Measurements from ENCODE around the gene IRGC. TPM values are rescaled to one million over a fixed set of nuclear protein-coding genes. Genes with fewer than 3 reads are reported as not detected.

The IRGC gene
- total RNA-seq = not detected

- no peak for DNase-seq
- ChIA-PET POLR2A (no interaction called here), CTCF (no interaction called here)
- H3K27me3 Mint-ChIP-seq (ENCODE audit: low read depth) = peaks cover 4% of the 10 kb centered on the region
- H3K36me3 Mint-ChIP-seq (ENCODE audit: low read depth) = no peaks in the 10 kb centered on the region
- no peak for ATAC-seq
- H3K4me1 Mint-ChIP-seq (ENCODE audit: low read depth) = no peaks in the 10 kb centered on the region
- H3K27ac Mint-ChIP-seq = no peak within 1 kb of the TSS
- no peaks in the 10 kb centered on the region for H3K9me3 Mint-ChIP-seq (ENCODE audit: insufficient read depth)
- no peak within 1 kb of the TSS for H3K4me3 Mint-ChIP-seq
Observed at GRCh38 chr19:43715776-43716175, at the start of gene IRGC. Gene IRGC (plus strand): TSS chr19:43716076. CDS start chr19:43718559, 2,483 bp downstream.

- no peaks in the 10 kb centered on the region for H3K9me3 Mint-ChIP-seq (ENCODE audit: insufficient read depth)
- H3K27ac Mint-ChIP-seq = peak overlapping the region; percentile 77
- H3K4me1 Mint-ChIP-seq (ENCODE audit: low read depth) = peaks cover 53% of the 10 kb centered on the region
- H3K4me3 Mint-ChIP-seq = peak overlapping the region; percentile 76
- ChIA-PET POLR2A (interaction anchor here (0.6 to 1.4 kb wide), 3 partner anchors 24 to 900 kb away, joined by 3 to 5 read pairs (median 3); no protein-coding TSS in a partner anchor), CTCF (interaction anchor here (1.3 to 2.0 kb wide), 3 partner anchors 40 to 142 kb away, joined by 3 to 18 read pairs (median 8); no protein-coding TSS in a partner anchor)
- peaks cover 37% of the 10 kb centered on the region for H3K36me3 Mint-ChIP-seq (ENCODE audit: low read depth)
- DNase-seq (no peak), ATAC-seq (no peak)
- peaks cover 7% of the 10 kb centered on the region for H3K27me3 Mint-ChIP-seq (ENCODE audit: low read depth)
Observed at GRCh38 chr19:43667126-43667875, 48.6 kb upstream of the IRGC start.

GRCh38 chr19:43667876-43668405 is 47.9 kb upstream of the IRGC start:
- DNase-seq = no peak
- Mint-ChIP-seq H3K27me3 (ENCODE audit: low read depth) (peaks cover 8% of the 10 kb centered on the region), H3K27ac (peak overlapping the region; percentile 77), H3K36me3 (ENCODE audit: low read depth) (peaks cover 32% of the 10 kb centered on the region), H3K4me1 (ENCODE audit: low read depth) (peaks cover 50% of the 10 kb centered on the region), H3K9me3 (ENCODE audit: insufficient read depth) (no peaks in the 10 kb centered on the region), H3K4me3 (peak overlapping the region; percentile 76)
- ChIA-PET CTCF (interaction anchor here (0.7 to 2.0 kb wide), 45 partner anchors 9 to 427 kb away, joined by 3 to 29 read pairs (median 5); partner anchors contain the start of genes IRGQ, KCNN4, SMG9 and ZNF283), POLR2A (interaction anchor here (1.1 to 1.4 kb wide), 2 partner anchors 33 to 135 kb away, joined by 5 read pairs; partner anchors contain the start of gene ZNF575)
- no peak for ATAC-seq

GRCh38 chr19:43668406-43669109 is 47.3 kb upstream of the IRGC start:
- ATAC-seq (peak; percentile 92), DNase-seq (peak; percentile 98)
- peaks cover 47% of the 10 kb centered on the region for H3K4me1 Mint-ChIP-seq (ENCODE audit: low read depth)
- peak overlapping the region; percentile 77 for H3K27ac Mint-ChIP-seq
- H3K36me3 Mint-ChIP-seq (ENCODE audit: low read depth) = peaks cover 32% of the 10 kb centered on the region
- ChIA-PET POLR2A (interaction anchor here (1.1 to 1.4 kb wide), 2 partner anchors 32 to 136 kb away, joined by 5 read pairs; partner anchors contain the start of gene ZNF575), CTCF (interaction anchor here (0.7 to 2.0 kb wide), 46 partner anchors 9 to 426 kb away, joined by 3 to 29 read pairs (median 5); partner anchors contain the start of genes IRGQ, KCNN4, SMG9 and ZNF283)
- peaks cover 8% of the 10 kb centered on the region for H3K27me3 Mint-ChIP-seq (ENCODE audit: low read depth)
- H3K4me3 Mint-ChIP-seq = peak overlapping the region; percentile 79
- no peaks in the 10 kb centered on the region for H3K9me3 Mint-ChIP-seq (ENCODE audit: insufficient read depth)

GRCh38 chr19:43672061-43672679 is 43.7 kb upstream of the IRGC start:
- H3K4me3 Mint-ChIP-seq = no peak overlapping the region
- CTCF ChIA-PET = no interaction called here
- H3K27ac Mint-ChIP-seq = no peak overlapping the region
- DNase-seq (no peak), ATAC-seq (no peak)
- H3K9me3 Mint-ChIP-seq (ENCODE audit: insufficient read depth) = no peaks in the 10 kb centered on the region
- peaks cover 46% of the 10 kb centered on the region for H3K4me1 Mint-ChIP-seq (ENCODE audit: low read depth)
- H3K27me3 Mint-ChIP-seq (ENCODE audit: low read depth) = peaks cover 8% of the 10 kb centered on the region
- peaks cover 9% of the 10 kb centered on the region for H3K36me3 Mint-ChIP-seq (ENCODE audit: low read depth)
- POLR2A ChIA-PET = no interaction called here

- no peak for ATAC-seq
- Mint-ChIP-seq H3K9me3 (ENCODE audit: insufficient read depth) (no peaks in the 10 kb centered on the region), H3K27ac (no peak overlapping the region), H3K27me3 (ENCODE audit: low read depth) (peaks cover 8% of the 10 kb centered on the region), H3K36me3 (ENCODE audit: low read depth) (no peaks in the 10 kb centered on the region), H3K4me1 (ENCODE audit: low read depth) (peaks cover 36% of the 10 kb centered on the region), H3K4me3 (no peak overlapping the region)
- ChIA-PET CTCF (interaction anchor here (0.7 kb wide), 1 partner anchor 71 kb away, joined by 3 read pairs; no protein-coding TSS in a partner anchor), POLR2A (no interaction called here)
- DNase-seq = no peak
Observed at GRCh38 chr19:43673637-43674036, 42.2 kb upstream of the IRGC start.

- Mint-ChIP-seq H3K27me3 (ENCODE audit: low read depth) (peaks cover 8% of the 10 kb centered on the region), H3K9me3 (ENCODE audit: insufficient read depth) (no peaks in the 10 kb centered on the region), H3K36me3 (ENCODE audit: low read depth) (no peaks in the 10 kb centered on the region), H3K4me3 (no peak overlapping the region), H3K4me1 (ENCODE audit: low read depth) (peaks cover 32% of the 10 kb centered on the region), H3K27ac (no peak overlapping the region)
- ChIA-PET POLR2A (no interaction called here), CTCF (interaction anchor here (0.7 kb wide), 1 partner anchor 71 kb away, joined by 3 read pairs; no protein-coding TSS in a partner anchor)
- DNase-seq = no peak
- ATAC-seq = no peak
Observed at GRCh38 chr19:43674183-43674582, 41.7 kb upstream of the IRGC start.

GRCh38 chr19:43674596-43674995 is 41.3 kb upstream of the IRGC start:
- Mint-ChIP-seq H3K36me3 (ENCODE audit: low read depth) (no peaks in the 10 kb centered on the region), H3K27me3 (ENCODE audit: low read depth) (peaks cover 8% of the 10 kb centered on the region), H3K4me1 (ENCODE audit: low read depth) (peaks cover 29% of the 10 kb centered on the region), H3K27ac (no peak overlapping the region), H3K4me3 (no peak overlapping the region), H3K9me3 (ENCODE audit: insufficient read depth) (no peaks in the 10 kb centered on the region)
- DNase-seq (no peak), ATAC-seq (no peak)
- ChIA-PET CTCF (no interaction called here), POLR2A (no interaction called here)

- DNase-seq = no peak
- Mint-ChIP-seq H3K9me3 (ENCODE audit: insufficient read depth) (no peaks in the 10 kb centered on the region), H3K36me3 (ENCODE audit: low read depth) (no peaks in the 10 kb centered on the region), H3K27me3 (ENCODE audit: low read depth) (peaks cover 6% of the 10 kb centered on the region), H3K4me1 (ENCODE audit: low read depth) (peaks cover 21% of the 10 kb centered on the region), H3K27ac (peak overlapping the region; percentile 32), H3K4me3 (no peak overlapping the region)
- peak; percentile 40 for ATAC-seq
- CTCF ChIA-PET = no interaction called here
- POLR2A ChIA-PET = no interaction called here
Observed at GRCh38 chr19:43675269-43675879, 40.5 kb upstream of the IRGC start.

- POLR2A ChIA-PET = no interaction called here
- Mint-ChIP-seq H3K27me3 (ENCODE audit: low read depth) (peaks cover 5% of the 10 kb centered on the region), H3K27ac (peak overlapping the region; percentile 32), H3K36me3 (ENCODE audit: low read depth) (no peaks in the 10 kb centered on the region), H3K4me1 (ENCODE audit: low read depth) (peaks cover 19% of the 10 kb centered on the region), H3K4me3 (no peak overlapping the region), H3K9me3 (ENCODE audit: insufficient read depth) (no peaks in the 10 kb centered on the region)
- DNase-seq (no peak), ATAC-seq (no peak)
- CTCF ChIA-PET = no interaction called here
Observed at GRCh38 chr19:43675906-43676305, 40.0 kb upstream of the IRGC start.
